Measurements from ENCODE around the gene GLIS1. TPM values are rescaled to one million over a fixed set of nuclear protein-coding genes. Genes with fewer than 3 reads are reported as not detected.

GLIS1 gene
- total and polyA plus RNA-seq, 2 donors (not counting 3 experiments of a cell fraction or from before 2014, with no cell fraction given): not detected

DNA sequence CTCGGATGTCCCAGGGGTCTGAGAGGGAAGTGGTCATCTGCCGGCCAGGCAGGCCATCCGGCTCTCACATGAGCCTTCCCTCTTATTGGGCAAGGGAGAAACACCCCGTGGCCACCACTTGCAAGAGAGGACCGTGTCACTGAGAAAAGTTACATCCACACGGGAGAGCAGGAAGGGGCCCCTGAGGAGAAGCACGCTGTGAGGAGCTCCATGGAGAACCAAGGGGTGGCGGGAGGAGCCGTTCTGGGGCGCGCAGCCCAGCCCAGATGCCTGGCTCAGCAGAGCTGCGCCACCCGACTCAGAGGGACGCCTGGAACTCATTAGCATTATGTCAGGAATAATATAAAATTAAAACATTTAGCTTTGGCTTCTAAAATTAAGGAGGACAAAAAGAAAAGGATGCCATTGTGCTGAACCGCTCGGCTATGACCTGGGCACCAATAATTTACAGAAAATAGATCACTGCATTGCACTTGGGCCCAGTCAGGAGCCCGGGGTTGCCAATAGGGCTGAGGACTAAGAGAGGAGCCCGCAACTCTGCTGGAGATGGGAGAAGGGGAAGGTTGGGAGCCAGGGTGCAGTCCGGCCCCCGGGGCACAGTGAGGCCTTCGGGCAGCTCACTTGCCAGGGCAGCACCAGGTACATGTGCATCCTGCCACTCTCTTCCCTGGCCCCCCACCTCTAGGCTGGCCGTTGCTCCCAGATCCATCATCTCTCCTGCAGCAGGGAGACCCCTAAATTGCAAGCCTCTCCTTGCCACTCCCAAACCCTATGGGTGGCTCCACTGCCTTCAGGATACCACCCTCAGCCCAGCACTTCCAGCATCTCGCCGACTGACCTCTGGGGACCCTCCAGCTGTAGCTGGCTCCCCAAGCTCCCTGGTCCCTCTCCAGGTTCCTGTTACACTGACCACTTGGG lies 194.9 kb downstream of the GLIS1 start:
- Histone ChIP-seq H3K27ac (ENCODE audit: insufficient read depth, low read depth, low read length) (no peak overlapping the region), H3K4me3 (replicated peaks in 1 of 3; ENCODE audit: insufficient read depth in 1 of 3, low read depth in 1 of 3, low read length in 3 of 3) (no peak overlapping the region), H3K36me3 (ENCODE audit: control insufficient read depth in 2 of 2, extremely low read depth in 1 of 2, insufficient read depth in 2 of 2, low read length in 2 of 2) (no peaks in the 10 kb centered on the region), H3K9ac (replicated peaks; ENCODE audit: extremely low read depth, insufficient read depth, low read length) (no peak overlapping the region), H3K4me2 (ENCODE audit: insufficient read depth, low read length) (no peak overlapping the region), H3K79me2 (ENCODE audit: control insufficient read depth, insufficient read depth, low read length) (no peaks in the 10 kb centered on the region), H3K9me3 (replicated peaks; ENCODE audit: control insufficient read depth, insufficient read depth, low read length) (no peaks in the 10 kb centered on the region), H3K27me3 (ENCODE audit: control insufficient read depth in 2 of 2, insufficient read depth in 2 of 2, low read length in 2 of 2) (no peaks in the 10 kb centered on the region), H3K9me1 (replicated peaks; ENCODE audit: control insufficient read depth, extremely low read depth, insufficient read depth, low read length) (no peaks in the 10 kb centered on the region), H2AFZ (ENCODE audit: low read depth, low read length) (no peak overlapping the region), H3K4me1 (ENCODE audit: control insufficient read depth, extremely low read depth, insufficient read depth, low read length) (no peaks in the 10 kb centered on the region), H4K20me1 (replicated peaks; ENCODE audit: control insufficient read depth, extremely low read depth, insufficient read depth, low read length) (no peaks in the 10 kb centered on the region)
- no peak for FAIRE-seq
- TF ChIP-seq MAX (IDR thresholded peaks at IDR 0.05; ENCODE audit: insufficient read depth, insufficient read length) (no peak), MYC (IDR thresholded peaks at IDR 0.05; ENCODE audit: low read depth, low read length) (no peak), EZH2 (IDR thresholded peaks at IDR 0.05; ENCODE audit: borderline replicate concordance, low read depth, low read length, severe bottlenecking) (no peak), POLR2AphosphoS5 (IDR thresholded peaks at IDR 0.05; ENCODE audit: insufficient read depth, low read depth, low read length) (no peak), POLR2A (IDR thresholded peaks at IDR 0.05; ENCODE audit: low read depth, low read length) (no peak), GATA2 (IDR thresholded peaks at IDR 0.05; ENCODE audit: insufficient read depth, insufficient read length, low read depth, low read length) (no peak)
- dilution Hi-C loops (cut with MboI; ENCODE audit: extremely low pct_ligation_motif_present, low sequenced_read_pairs): no loop called here
- POLR2A ChIA-PET: no interaction called here
- intact Hi-C loops (cut with micrococcal nuclease): no loop called here
- no TSS peak for BruUV-seq (replicated peaks)
- DNase-seq (ENCODE audit: low read depth, low spot score): no peak
- CTCF ChIA-PET: no interaction called here
